Tongue (tissue), 2 donors: ENCODE results near the gene FOXR1. TPM values are rescaled to one million over a fixed set of nuclear protein-coding genes. Genes with fewer than 3 reads are reported as not detected.
A peak's percentile ranks its signal among the peaks of the same experiment; 100 is the strongest.
"Not testable (repeated sequence)": the region's sequence is repeated elsewhere in the genome, so short reads cannot be mapped to it uniquely, and the experiment has no call there.

Source experiments
- DNase-seq: peaks from one replicate; pipeline ENCODE4 v3.0.0-alpha.2; 2015
- total RNA-seq: library from RNA; depleted of rRNA; stranded (reverse); fragments of >200 nt; gene quantifications from one replicate; pipeline ENCODE4 v1.2.3, GENCODE V29; 2014

Gene FOXR1
- total RNA-seq, 1 donor from 2014 or later: not detected

GRCh38 chr11:118948000-118948399 lies 23.6 kb upstream of the FOXR1 start:
- DNase-seq: no peak

GRCh38 chr11:118953265-118953664 lies 18.3 kb upstream of the FOXR1 start:
- DNase-seq: peak; percentile 62

GRCh38 chr11:118953976-118954375 lies 17.6 kb upstream of the FOXR1 start:
- not testable (repeated sequence) for DNase-seq

GRCh38 chr11:118956094-118956846 lies 15.3 kb upstream of the FOXR1 start, which contains the start of gene UPK2:
Gene UPK2 (plus strand): TSS chr11:118956298. CDS start chr11:118956351, 53 bp downstream.
- DNase-seq: peak; percentile 90

GRCh38 chr11:118956847-118957469 lies 14.6 kb upstream of the FOXR1 start:
- no peak for DNase-seq

GRCh38 chr11:118957549-118957948 lies 14.0 kb upstream of the FOXR1 start:
- no peak for DNase-seq

GRCh38 chr11:118957968-118958367 lies 13.6 kb upstream of the FOXR1 start:
- no peak for DNase-seq

- no peak for DNase-seq
Observed at GRCh38 chr11:118958577-118958976, 13.0 kb upstream of the FOXR1 start.

- DNase-seq: no peak
Observed at GRCh38 chr11:118961189-118961588, 10.4 kb upstream of the FOXR1 start.

- DNase-seq: no peak
Observed at GRCh38 chr11:118961591-118961990, 10.0 kb upstream of the FOXR1 start.

GRCh38 chr11:118969508-118969907 lies 2.1 kb upstream of the FOXR1 start:
- not testable (repeated sequence) for DNase-seq

- no peak for DNase-seq
Observed at GRCh38 chr11:118973985-118974384, 2.4 kb downstream of the FOXR1 start.

- DNase-seq: peak; percentile 33
Observed at GRCh38 chr11:118975771-118976709, 4.5 kb downstream of the FOXR1 start.

- no peak for DNase-seq
Observed at GRCh38 chr11:118979434-118979833, 7.9 kb downstream of the FOXR1 start.

- peak; percentile 38 for DNase-seq
Observed at GRCh38 chr11:118980191-118980881, 8.8 kb downstream of the FOXR1 start.

GRCh38 chr11:118984337-118984736 lies 12.8 kb downstream of the FOXR1 start:
- not testable (repeated sequence) for DNase-seq

GRCh38 chr11:118984825-118985224 lies 13.3 kb downstream of the FOXR1 start:
- no peak for DNase-seq

GRCh38 chr11:118988280-118988679 lies 16.7 kb downstream of the FOXR1 start:
- DNase-seq: no peak

- not testable (repeated sequence) for DNase-seq
Observed at GRCh38 chr11:118991486-118992038, 20.0 kb downstream of the FOXR1 start.

GRCh38 chr11:118996926-118997626 lies 25.5 kb downstream of the FOXR1 start:
- DNase-seq: no peak
